ENCODE data around the gene RNF103.
"Not testable (repeated sequence)": the region's sequence is repeated elsewhere in the genome, so short reads cannot be mapped to it uniquely, and the experiment has no call there.

Gene RNF103, protein sequence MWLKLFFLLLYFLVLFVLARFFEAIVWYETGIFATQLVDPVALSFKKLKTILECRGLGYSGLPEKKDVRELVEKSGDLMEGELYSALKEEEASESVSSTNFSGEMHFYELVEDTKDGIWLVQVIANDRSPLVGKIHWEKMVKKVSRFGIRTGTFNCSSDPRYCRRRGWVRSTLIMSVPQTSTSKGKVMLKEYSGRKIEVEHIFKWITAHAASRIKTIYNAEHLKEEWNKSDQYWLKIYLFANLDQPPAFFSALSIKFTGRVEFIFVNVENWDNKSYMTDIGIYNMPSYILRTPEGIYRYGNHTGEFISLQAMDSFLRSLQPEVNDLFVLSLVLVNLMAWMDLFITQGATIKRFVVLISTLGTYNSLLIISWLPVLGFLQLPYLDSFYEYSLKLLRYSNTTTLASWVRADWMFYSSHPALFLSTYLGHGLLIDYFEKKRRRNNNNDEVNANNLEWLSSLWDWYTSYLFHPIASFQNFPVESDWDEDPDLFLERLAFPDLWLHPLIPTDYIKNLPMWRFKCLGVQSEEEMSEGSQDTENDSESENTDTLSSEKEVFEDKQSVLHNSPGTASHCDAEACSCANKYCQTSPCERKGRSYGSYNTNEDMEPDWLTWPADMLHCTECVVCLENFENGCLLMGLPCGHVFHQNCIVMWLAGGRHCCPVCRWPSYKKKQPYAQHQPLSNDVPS

DNA sequence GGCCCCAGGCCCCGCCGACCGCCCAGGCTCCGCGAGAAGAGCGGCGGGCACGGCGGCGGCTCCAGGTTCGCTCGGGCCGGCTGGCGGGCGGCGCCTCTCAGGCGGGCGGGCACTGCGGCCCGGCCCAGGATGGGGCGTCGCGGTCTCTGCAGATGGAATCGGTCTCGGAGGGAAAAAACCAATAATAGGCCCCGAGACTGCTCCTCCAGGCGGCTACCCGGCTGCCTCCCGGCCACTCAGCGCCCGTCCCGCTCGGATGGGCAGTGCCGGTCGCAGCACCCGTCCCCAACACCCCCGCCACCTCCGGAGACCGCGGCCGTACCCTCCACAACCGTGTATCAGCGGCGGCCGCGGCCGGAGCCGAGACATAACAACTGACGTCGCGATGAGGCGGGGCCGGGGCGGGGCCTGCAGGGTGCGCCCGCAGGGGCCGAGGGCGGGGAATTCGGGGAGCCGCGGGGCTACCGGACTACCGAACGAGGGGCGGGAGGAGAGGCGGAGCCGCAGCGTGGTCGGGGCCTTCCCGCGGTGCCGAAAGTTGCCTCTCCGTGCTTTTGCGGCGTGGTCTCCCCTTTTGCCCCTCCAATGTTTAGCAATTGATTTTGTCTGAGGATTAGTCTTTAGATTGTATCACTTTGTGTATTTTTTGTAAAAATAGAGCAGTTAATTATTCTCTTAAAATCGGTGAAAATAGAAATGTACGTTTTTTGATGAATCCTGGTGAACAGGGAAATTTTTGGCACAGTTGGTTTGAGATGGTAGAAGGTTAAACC lies at the start of gene RNF103:
RNF103 (minus strand) TSS at position 372 of the 773 bp plus-strand sequence. CDS start 979 bp downstream, outside the sequence.
- peak; percentile 70 to 98 for DNase-seq

DNA sequence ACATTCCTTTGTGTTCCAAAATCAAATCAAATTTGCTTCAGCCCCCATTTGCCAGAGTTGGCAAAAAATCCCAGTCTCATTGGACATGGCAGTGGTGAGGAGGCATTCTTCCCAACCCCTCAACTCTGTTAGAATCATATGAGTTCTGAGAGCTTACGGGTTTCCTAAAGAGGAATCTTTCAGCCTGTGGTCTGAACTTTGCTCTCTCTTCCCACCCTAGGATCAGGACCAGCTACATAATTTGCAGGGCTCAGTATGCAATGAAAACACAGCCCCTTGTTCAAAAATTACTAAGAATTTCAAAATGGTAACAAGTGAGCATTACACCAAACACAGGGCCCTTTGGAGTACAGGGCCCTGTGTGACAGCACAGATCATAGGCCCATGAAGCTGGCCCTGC lies 49.3 kb upstream of the RNF103 start:
- DNase-seq = no peak

DNA sequence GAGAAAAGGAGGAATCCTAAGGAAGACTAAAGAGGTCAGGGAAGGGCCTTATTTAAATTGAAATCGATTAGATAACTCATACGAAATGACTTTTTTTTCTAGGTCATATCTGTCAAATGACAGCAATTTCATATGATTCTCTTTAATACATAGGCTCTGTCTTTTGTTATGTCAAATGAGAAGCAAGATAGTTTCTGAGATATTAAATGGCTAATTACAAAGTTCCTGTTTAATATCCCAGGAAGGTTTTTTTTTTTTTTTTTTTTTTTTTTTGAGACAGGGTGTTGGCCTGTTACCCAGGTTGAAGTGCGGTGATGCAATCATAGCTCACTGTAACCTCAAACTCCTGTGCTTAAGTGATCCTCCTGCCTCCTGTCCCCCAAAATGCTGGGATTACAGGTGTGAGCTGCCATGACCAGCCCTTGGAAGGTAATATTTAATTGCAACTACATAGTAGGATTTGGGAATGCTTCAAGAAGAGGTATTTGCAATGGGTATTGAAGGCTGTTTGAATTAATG lies 48.4 kb upstream of the RNF103 start:
- DNase-seq = no peak

DNA sequence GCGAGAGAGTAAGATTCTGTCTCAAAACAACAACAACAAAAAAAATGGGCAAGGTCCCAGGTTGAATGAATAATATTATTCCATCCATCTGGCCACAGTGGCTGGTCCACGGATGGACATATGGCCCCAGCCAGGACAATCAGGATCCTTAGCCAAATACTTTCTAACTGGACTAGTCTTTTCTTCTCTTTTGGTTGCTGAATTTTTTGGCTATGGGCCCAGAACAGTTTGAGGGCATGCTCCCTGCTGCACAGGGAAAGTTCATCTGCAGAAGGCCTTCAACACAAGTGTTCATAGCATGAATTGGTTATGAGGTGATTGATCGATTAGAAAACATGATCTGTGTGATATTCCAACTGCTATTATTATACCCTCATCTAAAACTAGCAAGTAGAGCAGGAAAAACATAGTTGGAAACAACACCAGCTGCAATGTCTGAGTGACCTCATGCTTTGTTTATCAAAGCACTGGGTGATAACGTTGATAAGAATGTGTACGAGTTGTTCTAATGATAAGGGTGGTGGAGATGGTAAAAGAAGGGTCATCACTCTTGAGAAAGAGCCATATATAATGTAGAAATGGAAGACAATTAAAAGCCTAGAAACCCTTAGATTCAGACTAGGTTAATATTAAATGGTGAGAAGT lies 47.8 kb upstream of the RNF103 start:
- DNase-seq = peak in 1 of 2 experiments; percentile 6

DNA sequence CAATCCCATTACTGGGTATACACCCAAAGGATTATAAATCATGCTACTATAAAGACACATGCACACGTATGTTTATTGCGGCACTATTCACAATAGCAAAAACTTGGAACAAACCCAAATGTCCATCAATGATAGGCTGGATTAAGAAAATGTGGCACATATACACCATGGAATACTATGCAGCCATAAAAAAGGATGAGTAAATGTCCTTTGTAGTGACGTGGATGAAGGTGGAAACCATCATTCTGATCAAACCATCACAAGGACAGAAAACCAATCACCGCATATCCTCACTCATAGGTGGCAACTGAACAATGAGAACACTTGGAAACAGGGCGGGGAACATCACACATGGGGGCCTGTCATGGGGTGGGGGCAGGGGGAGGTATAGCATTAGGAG lies 45.7 kb upstream of the RNF103 start:
- DNase-seq = not testable (repeated sequence)

DNA sequence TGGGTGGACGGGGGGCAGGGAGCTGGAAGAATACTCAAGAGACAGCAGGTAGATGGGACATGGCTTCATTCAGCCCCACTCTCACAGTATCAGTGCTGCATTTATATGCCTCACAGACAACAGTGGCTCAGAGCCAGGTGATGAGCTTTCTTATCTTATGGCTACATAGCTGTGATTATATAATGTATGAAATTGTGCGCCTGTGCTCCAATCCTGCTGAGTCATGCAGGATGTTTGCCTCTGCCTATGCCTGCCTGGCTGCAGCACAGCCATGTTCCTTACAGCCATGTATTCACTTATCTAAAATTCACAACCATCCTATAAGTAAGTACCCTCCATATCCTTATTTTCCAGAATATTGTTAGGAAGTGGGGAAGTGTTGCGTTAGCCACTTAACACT lies 37.7 kb upstream of the RNF103 start:
- DNase-seq = peak in 1 of 2 experiments; percentile 15

DNA sequence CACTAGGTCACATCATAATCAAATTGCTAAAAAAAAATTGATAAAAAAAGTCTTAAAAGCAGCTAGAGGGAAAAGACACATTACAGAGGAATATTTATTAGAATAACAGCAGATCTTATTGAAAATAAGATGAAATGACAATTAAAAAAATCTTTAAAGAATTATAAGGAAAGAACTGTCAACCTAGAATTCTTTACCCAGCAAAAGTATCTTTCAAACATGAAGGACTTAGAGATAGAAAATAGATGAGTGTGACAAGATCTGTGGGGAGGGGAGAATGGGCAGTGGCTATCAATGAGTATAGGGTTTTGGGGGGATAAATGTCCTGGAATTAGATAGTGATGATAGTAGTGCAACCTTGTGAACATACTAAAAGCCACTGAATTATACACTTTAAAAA lies 26.5 kb upstream of the RNF103 start:
- DNase-seq = no peak

DNA sequence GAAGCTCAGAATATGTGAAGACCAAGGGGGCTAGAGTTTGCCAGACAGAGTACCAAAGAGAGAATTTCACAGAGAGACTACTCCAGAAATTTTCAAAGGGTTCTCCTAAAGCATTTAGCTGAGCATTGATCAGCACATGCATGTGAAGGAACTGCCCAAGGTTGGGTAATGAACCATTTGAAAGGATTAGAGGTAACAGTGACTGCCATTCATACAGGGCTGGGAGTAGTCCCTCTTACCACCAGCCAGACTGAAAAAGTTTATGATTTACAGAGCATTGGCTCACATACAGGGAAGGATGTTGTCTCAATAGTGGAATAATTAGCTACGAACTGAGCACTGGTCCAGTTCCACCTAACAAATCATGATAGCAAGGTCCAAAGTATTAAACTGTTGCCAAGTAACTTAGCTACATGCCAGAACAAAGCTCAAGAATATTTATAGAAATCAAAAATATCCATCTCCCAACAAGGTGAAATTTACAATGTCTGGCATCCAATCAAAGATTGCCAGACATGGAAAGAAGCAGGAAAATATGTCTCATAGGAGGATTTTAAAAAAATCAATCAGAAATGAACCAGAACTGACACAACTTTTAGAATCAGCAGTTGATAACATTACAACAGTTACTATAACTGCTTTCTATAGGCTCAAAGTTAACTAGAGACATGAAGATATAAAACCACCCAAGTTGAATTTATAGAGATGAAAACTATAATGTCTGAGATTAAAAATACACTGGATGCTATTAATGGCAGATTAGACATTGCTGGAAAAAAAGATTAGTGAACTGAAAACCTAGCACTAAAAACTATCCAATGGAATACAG lies 25.7 kb upstream of the RNF103 start:
- no peak for DNase-seq

DNA sequence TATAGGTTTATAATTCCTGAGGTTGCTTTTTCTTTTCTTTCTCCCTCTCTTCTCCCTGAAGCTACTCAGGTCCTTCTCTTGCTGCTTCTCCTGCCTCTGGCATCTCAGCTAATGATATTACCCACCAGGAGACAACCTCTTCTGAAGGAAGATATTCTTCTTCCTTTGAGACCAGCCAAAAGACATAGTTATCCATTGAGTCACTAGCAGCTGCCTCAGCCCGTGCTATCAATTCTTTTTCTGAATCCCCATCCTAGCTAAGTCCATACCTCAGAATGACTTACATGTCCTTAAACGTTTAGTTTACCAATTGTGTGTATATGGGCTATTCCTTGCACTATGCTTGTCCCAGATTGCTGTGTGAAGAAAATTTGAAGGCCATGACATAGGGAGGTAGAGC lies 25.0 kb upstream of the RNF103 start:
- no peak for DNase-seq

DNA sequence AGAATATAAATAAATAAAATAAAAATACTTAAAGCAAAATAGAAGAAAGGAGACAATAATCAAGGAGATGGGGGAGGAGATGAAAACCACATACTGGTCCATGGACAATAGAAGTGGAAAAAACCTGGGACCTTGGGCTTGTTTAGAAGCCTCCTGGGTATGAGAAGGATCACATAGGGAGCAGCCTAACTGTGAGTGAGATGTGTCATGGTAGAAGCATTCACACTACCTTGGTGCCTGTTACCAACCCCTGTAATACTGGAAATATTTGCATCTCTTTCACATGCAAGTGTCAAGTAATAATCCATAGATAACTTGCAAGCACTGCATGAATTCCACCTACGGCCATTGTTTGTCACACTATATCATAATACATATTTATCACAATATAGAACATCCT lies 23.2 kb upstream of the RNF103 start:
- DNase-seq = no peak

DNA sequence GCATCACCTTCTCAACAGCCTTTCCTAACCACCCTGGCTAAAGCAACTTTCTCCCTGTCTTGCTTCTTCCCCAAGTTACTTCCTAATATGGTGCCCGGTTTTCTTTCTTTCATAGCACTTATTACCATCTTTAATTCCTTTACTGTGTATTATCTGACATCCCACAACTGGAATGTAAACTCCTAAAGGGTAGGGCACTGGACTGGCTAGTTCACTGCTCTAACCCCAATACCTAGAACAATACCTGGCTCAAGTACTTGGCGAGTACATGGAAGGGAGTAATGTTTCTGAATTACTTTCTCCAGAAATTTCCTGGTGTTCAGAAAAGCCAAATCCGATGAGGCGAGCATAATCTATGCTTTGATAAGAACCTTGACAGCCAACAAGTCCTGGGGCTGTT lies 22.7 kb upstream of the RNF103 start:
- no peak for DNase-seq

DNA sequence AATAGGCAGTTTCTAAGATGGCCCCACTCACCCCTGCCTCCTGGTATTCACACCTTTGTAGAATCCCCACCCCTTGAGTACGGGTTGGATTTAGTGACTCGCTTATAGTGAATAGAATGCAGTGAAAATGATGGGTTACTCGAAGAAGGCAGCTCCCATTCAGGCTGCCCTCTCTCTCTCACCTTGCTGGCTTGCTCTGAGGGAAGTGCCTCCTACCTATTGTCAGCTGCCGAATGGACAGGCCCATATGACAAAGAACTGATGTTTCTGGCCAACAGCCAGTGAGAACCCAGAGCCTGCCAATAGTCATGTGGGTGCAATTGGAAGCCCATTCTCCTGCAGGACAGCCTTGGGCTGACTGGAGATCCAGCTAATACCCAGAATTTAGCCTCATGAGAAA lies 22.1 kb upstream of the RNF103 start:
- DNase-seq = no peak

DNA sequence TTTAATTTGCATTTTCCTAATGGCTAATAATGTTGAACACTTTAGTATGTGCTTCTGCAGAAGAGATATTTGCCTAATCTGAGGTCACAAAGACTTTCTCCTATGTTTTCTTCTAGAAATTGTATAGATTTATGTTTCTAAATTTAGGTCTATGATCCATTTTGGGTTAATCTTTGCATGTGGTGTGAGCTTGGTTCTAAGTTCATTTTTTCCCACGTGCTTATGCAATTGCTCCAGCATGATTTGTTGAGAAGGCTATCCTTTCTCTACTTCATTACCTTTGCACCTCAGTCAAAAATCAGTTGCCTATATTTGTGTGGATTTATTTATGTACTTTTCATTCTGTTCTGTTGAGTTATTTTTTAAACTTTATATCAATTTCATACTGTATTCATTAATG lies 15.0 kb upstream of the RNF103 start:
- no peak for DNase-seq

DNA sequence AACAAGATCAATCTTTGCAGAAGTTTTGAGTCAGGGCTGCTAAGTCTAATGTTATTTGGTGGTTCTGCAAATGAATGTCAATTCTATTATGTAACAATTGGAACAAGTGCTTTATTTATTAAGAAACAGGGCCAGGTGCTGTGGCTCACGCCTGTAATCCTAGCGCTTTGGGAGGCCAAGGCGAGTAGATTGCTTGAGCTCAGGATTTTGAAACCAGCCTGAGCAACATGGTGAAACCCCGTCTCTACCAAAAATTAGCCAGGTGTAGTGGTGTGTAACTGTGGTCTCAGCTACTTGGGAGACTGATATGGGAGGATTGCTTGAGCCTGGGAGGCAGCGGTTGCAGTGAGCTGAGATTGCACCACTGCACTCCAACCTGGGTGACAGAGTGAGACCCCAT lies 13.2 kb upstream of the RNF103 start:
- no peak for DNase-seq

DNA sequence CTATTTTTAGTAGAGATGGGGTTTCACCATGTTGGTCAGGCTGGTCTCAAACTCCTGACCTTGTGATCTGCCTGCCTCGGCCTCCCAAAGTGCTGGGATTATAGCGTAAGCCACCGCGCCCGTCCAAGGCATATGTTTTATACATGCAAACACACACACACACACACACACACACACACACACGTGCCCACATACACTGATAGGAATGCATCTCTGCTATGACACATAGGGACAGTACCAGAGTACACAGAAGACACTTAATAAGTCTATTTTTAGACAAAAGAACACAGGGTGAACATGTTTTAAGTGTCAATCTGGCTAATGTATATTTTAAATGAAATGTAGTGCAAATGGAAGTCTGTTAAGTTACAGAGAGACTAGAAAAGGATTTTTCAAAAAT lies 10.7 kb upstream of the RNF103 start:
- no peak for DNase-seq

DNA sequence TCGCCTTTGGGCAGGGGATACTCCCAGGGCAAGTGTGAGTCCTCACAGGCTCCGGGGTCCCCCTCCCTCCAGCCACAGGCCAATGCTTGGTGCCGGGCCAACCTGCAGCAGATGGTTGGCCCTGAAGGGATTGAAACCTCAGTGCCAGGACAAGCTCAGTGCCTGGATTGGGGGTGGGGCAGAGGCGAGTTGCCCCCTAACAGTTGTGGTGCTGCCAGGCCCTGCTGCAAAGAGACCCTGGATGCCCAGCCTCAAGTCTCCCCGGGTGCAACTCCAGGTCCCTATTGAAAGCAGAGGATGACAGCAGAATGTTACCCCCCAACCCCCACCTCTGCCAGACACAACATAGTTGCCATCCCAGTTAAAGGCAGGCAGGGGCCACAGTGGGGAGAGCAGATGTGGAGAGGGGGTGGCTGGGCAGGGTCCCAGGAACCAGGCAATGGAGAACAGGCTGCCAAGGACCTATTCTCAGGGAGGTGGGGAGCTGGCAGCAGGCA lies 9.5 kb upstream of the RNF103 start:
- DNase-seq = no peak

DNA sequence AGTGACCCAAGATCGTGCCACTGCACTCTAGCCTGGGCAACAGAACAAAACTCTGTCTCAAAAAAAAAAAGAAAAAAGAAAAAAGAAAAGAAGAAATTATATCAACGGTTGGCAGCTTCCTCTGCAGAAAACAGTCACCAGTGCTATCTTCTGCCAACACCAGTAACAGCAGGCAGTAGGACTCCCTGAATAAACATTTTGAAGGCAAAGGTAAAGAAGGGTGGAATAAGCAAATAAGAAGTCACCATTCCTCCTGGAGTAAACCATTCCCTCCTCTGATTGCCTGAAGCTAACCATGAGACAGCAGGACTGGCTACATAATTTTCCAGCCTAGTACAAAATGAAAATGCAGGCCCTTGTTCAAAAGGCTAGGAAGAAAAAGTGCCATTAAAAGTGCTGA lies 9.0 kb upstream of the RNF103 start:
- DNase-seq = no peak

DNA sequence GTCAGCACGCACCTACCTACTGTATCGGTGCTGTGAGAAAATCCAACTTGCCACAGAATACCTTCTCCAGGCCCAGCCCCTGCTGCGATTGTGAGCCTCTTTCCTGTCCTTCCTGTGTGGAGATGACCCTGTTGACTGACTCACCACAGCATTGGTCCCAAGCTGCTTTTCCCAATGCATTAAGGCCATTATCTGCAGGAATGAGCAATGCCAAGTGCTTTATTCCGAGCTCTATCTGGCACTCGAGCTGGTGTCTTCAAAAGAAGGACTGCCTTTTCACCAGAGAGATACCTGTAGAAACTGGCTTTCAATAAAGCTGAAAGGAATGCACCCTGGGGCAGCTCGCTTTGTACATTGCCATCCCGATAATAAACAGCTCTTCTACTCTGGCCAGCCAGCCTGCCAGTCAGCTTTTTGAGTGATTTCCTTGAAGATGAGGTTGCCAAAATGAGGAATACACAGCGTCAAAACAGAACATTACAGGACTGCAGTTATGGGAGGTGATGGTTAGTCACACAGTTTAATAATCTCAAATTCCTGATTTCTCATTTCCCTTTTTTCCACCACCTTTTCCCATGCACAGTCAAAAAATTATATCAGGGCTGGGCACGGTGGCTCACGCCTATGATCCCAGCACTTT lies 8.3 kb upstream of the RNF103 start:
- DNase-seq = no peak

DNA sequence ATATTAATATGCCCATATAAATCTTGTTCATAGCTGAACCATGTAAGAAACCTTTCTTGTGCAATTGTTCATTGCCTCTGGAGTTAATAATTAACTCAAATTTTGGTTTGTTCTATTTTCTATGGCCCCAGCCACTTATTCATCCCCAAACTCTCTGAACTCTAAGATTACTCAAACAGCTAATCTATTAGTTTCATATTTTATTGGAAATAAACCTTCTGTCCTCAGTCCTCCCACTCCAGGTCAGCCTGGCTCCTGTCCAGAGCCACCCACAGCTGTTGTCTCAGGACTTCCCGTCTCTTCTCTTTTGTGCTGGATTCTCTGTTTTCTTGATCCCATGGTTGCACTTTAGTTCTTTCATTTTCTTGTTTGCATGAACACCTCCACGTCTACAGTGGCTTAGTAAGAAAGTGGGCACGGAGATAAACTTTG lies 4.4 kb upstream of the RNF103 start:
- DNase-seq = no peak

DNA sequence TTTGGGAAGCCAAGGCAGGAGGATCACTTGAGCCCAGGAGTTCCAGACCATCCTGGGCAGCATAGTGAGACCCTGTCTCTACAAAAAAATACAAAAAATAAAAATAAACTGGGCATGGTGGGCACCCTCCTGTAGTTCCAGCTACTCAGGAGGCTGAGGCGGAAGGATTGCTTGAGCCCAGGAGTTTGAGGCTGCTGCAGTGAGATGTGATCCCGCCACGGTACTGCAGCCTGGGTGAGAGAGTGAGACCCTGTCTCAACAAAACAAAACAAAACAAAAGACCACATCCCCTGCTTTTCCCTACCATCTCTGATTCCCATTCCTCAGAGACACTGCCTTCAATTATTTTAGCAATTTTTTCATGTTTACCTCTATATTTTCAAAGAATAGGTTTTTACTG lies 3.9 kb upstream of the RNF103 start:
- no peak for DNase-seq

DNA sequence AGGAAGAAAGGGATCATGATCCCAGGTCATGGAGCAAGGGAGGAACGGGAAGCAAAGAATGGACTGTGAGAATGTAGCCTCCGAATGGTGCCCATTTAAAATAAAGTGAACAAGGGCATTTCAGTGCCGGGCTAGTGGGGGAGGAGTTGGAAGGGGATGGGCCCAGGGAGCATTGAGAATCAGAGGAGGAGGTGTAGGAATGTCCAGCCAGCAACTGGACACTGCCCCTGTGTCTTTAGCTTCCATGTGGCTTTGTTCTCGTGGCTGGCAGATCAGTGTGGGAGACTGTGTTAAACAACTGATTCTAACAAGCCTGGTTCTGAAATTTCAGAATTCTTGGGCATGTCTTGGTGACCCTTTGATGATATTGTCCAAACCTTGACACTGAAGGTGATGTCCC lies 1.4 kb upstream of the RNF103 start:
- no peak for DNase-seq

DNA sequence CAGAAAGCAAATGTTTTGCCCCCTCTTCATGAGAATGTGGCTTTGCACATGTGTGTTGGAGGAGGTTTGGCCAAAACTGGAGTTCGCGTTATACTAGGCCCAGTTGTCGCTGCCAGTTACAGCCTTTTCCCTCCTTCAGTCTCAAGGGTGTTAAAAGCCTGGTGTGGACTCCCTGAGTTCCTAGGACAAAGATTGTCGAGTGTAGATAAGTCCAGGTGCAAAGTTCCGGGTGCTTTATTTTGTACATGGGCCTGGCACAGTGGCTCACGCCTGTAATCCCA lies 542 bp upstream of the RNF103 start:
- peak in 1 of 2 experiments; percentile 19 for DNase-seq
